Keratinocyte (primary cell): ENCODE data around the gene APCDD1.

ENCODE experiments used
- EZH2 ChIP-seq: IDR thresholded peaks from one replicate; pipeline ENCODE4 v1.6.1; 2012; ENCODE audit warnings: inconsistent platforms, mild to moderate bottlenecking, low read length, moderate library complexity
- TF ChIP-seq, protein P1 (sequence below), 3 experiments: IDR thresholded peaks in 1 of 3; conservative IDR thresholded peaks in 1 of 3; optimal IDR thresholded peaks in 1 of 3; 2 replicates in 2 of 3; 3 replicates in 1 of 3; pipeline versions ENCODE3 to v1.5.1; 2011; ENCODE audit warnings: low read length in 3 of 3, mild to moderate bottlenecking in 3 of 3, moderate library complexity in 2 of 3, control low read depth in 1 of 3, inconsistent platforms in 1 of 3; ENCODE audit not compliant: insufficient read depth in 2 of 3; ENCODE audit errors: extremely low read depth in 1 of 3

GRCh38 chr18:10414293-10414842 lies 40.1 kb upstream of the APCDD1 start:
- TF ChIP-seq, protein P1, sequence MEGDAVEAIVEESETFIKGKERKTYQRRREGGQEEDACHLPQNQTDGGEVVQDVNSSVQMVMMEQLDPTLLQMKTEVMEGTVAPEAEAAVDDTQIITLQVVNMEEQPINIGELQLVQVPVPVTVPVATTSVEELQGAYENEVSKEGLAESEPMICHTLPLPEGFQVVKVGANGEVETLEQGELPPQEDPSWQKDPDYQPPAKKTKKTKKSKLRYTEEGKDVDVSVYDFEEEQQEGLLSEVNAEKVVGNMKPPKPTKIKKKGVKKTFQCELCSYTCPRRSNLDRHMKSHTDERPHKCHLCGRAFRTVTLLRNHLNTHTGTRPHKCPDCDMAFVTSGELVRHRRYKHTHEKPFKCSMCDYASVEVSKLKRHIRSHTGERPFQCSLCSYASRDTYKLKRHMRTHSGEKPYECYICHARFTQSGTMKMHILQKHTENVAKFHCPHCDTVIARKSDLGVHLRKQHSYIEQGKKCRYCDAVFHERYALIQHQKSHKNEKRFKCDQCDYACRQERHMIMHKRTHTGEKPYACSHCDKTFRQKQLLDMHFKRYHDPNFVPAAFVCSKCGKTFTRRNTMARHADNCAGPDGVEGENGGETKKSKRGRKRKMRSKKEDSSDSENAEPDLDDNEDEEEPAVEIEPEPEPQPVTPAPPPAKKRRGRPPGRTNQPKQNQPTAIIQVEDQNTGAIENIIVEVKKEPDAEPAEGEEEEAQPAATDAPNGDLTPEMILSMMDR (optimal IDR thresholded peaks at IDR 0.05 in 1 of 3, IDR thresholded peaks at IDR 0.05 in 1 of 3, conservative IDR thresholded peaks at IDR 0.05 in 1 of 3; ENCODE audit: extremely low read depth in 1 of 3, insufficient read depth in 2 of 3, low read length in 3 of 3): no peak
- no peak for TF ChIP-seq EZH2
